Mesenchymal stem cell (in vitro differentiated cells and primary cell): ENCODE data around the gene NFIB.

Experiments used
- DNase-seq: peaks from one replicate; pipeline ENCODE4 v3.0.0-alpha.2; 2013
- H2AFZ ChIP-seq: one replicate; pipeline ENCODE4 v1.6.1; 2013; ENCODE audit warnings: low read depth, mild to moderate bottlenecking, control low read depth, inconsistent platforms, low read length, moderate library complexity
- H2AK5ac ChIP-seq: 2 replicates; pipeline ENCODE4 v1.6.1; 2013; ENCODE audit warnings: low read length, moderate library complexity, mild to moderate bottlenecking, inconsistent platforms; ENCODE audit not compliant: severe bottlenecking
- H2BK120ac ChIP-seq: one replicate; pipeline ENCODE4 v1.6.1; 2013; ENCODE audit warnings: low read depth, mild to moderate bottlenecking, inconsistent platforms, low read length, moderate library complexity
- H2BK12ac ChIP-seq, 2 experiments: one replicate each; pipeline ENCODE4 v1.6.1; 2013; ENCODE audit warnings: inconsistent platforms in 2 of 2, low read length in 2 of 2, mild to moderate bottlenecking in 2 of 2, moderate library complexity in 2 of 2, control low read depth in 1 of 2
- H2BK15ac ChIP-seq: one replicate; pipeline ENCODE4 v1.6.1; 2013; ENCODE audit warnings: mild to moderate bottlenecking, low read depth, inconsistent platforms; ENCODE audit not compliant: poor library complexity, severe bottlenecking
- H2BK5ac ChIP-seq: 2 replicates; pipeline ENCODE4 v1.6.1; 2013; ENCODE audit warnings: low read depth, mild to moderate bottlenecking, low read length, control low read depth, inconsistent platforms; ENCODE audit not compliant: poor library complexity, severe bottlenecking
- H3K14ac ChIP-seq, 2 experiments: one replicate each; pipeline ENCODE4 v1.6.1; 2013; ENCODE audit warnings: inconsistent platforms in 2 of 2, low read length in 2 of 2, control low read depth in 1 of 2, mild to moderate bottlenecking in 1 of 2, moderate library complexity in 1 of 2
- H3K18ac ChIP-seq, 2 experiments: one replicate each; pipeline ENCODE4 v1.6.1; 2013; ENCODE audit warnings: inconsistent platforms in 2 of 2, low read length in 2 of 2, control low read depth in 1 of 2, low read depth in 1 of 2, mild to moderate bottlenecking in 1 of 2
- H3K23ac ChIP-seq, 2 experiments: one replicate each; pipeline ENCODE4 v1.6.1; 2013; ENCODE audit warnings: inconsistent platforms in 2 of 2, low read length in 2 of 2, mild to moderate bottlenecking in 2 of 2, moderate library complexity in 2 of 2, control low read depth in 1 of 2
- H3K27ac ChIP-seq: 2 replicates; pipeline ENCODE4 v1.5.1; 2013; ENCODE audit warnings: mild to moderate bottlenecking, moderate library complexity, low read length, control low read depth, inconsistent platforms; ENCODE audit not compliant: poor library complexity, severe bottlenecking
- H3K27me3 ChIP-seq, 2 experiments: 2 replicates each; pipeline versions ENCODE4 v1.6.1 to v1.7.0; 2013; ENCODE audit warnings: low read length in 2 of 2, mild to moderate bottlenecking in 2 of 2, moderate library complexity in 2 of 2, control low read depth in 1 of 2, inconsistent platforms in 1 of 2; ENCODE audit not compliant: control insufficient read depth in 1 of 2, insufficient read depth in 1 of 2
- H3K36me3 ChIP-seq, 2 experiments: 2 replicates each; pipeline versions ENCODE4 v1.6.1 to v1.7.0; 2013; ENCODE audit warnings: low read length in 2 of 2, control low read depth in 1 of 2, inconsistent platforms in 1 of 2, low read depth in 1 of 2, mild to moderate bottlenecking in 1 of 2; ENCODE audit not compliant: insufficient read depth in 2 of 2, control insufficient read depth in 1 of 2
- H3K4ac ChIP-seq, 2 experiments: one replicate each; pipeline ENCODE4 v1.6.1; 2013; ENCODE audit warnings: inconsistent platforms in 2 of 2, low read length in 2 of 2, mild to moderate bottlenecking in 2 of 2, moderate library complexity in 2 of 2, control low read depth in 1 of 2, low read depth in 1 of 2
- H3K4me1 ChIP-seq: 2 replicates; pipeline ENCODE4 v1.6.1; 2013; ENCODE audit warnings: low read depth, low read length, control low read depth; ENCODE audit not compliant: control insufficient read depth, insufficient read depth
- H3K4me2 ChIP-seq: 2 replicates; pipeline ENCODE4 v1.6.1; 2013; ENCODE audit warnings: low read length, mild to moderate bottlenecking, inconsistent platforms; ENCODE audit not compliant: poor library complexity, severe bottlenecking
- H3K4me3 ChIP-seq, 2 experiments: 2 replicates each; pipeline versions ENCODE4 v1.5.1 to v1.7.0; 2013; ENCODE audit warnings: low read length in 2 of 2, mild to moderate bottlenecking in 2 of 2, control low read depth in 1 of 2, low read depth in 1 of 2; ENCODE audit not compliant: insufficient read depth in 1 of 2
- H3K79me1 ChIP-seq: replicated peaks from 2 replicates; pipeline ENCODE4 v1.6.1; 2013; ENCODE audit warnings: mild to moderate bottlenecking, control low read depth, low read length, inconsistent platforms; ENCODE audit not compliant: poor library complexity, severe bottlenecking
- H3K9ac ChIP-seq: 2 replicates; pipeline ENCODE4 v1.7.0; 2013; ENCODE audit warnings: mild to moderate bottlenecking, low read length, moderate library complexity
- H3K9me3 ChIP-seq: 2 replicates; pipeline ENCODE4 v1.7.0; 2013; ENCODE audit warnings: mild to moderate bottlenecking, low read length; ENCODE audit not compliant: control insufficient read depth
- H4K8ac ChIP-seq: one replicate; pipeline ENCODE4 v1.6.1; 2013; ENCODE audit warnings: inconsistent platforms, mild to moderate bottlenecking, low read length, moderate library complexity
- H4K91ac ChIP-seq: one replicate; pipeline ENCODE4 v1.6.1; 2013; ENCODE audit warnings: mild to moderate bottlenecking, low read length, inconsistent platforms
- WGBS: methylation state at CpG from one replicate; pipeline ENCODE4 v1.1.7; 2013; ENCODE audit warnings: mixed read lengths; 5-methylcytosine and 5-hydroxymethylcytosine counted together

Gene NFIB

GRCh38 chr9:14185016-14185415 lies 128.9 kb downstream of the NFIB start:
- Histone ChIP-seq H2BK5ac (no peak overlapping the region), H3K4me1 (no peaks in the 10 kb centered on the region), H3K4me2 (no peak overlapping the region), H3K9me3 (no peaks in the 10 kb centered on the region), H2BK15ac (no peak overlapping the region), H3K36me3 (no peaks in the 10 kb centered on the region), H4K91ac (no peak overlapping the region), H2BK120ac (no peak overlapping the region), H3K14ac (no peak overlapping the region), H3K79me1 (peaks cover 7% of the 10 kb centered on the region), H2BK12ac (no peak overlapping the region), H3K27me3 (no peaks in the 10 kb centered on the region), H3K27ac (no peak overlapping the region), H2AFZ (no peak overlapping the region), H3K23ac (no peak overlapping the region), H3K4ac (no peak overlapping the region), H2AK5ac (no peak overlapping the region), H3K4me3 (no peak overlapping the region), H3K9ac (no peak overlapping the region), H4K8ac (no peak overlapping the region), H3K18ac (no peak overlapping the region)
- WGBS, result 96% methylated on average over 2 of the region's 2 CpGs
- DNase-seq, result no peak

GRCh38 chr9:14183001-14183400 lies 130.9 kb downstream of the NFIB start:
- H2BK12ac ChIP-seq, result no peak overlapping the region

GRCh38 chr9:14180960-14181537 lies 132.9 kb downstream of the NFIB start:
- Histone ChIP-seq H3K4me1 (no peaks in the 10 kb centered on the region), H2BK15ac (no peak overlapping the region), H3K23ac (no peak overlapping the region), H3K9ac (peak overlapping the region; percentile 75), H2BK120ac (no peak overlapping the region), H3K4me3 (peak overlapping the region in 1 of 2 experiments; percentile 66), H3K27ac (no peak overlapping the region), H2BK12ac (no peak overlapping the region), H3K9me3 (no peaks in the 10 kb centered on the region), H3K14ac (no peak overlapping the region), H4K8ac (no peak overlapping the region), H2AFZ (no peak overlapping the region), H3K18ac (no peak overlapping the region), H3K27me3 (no peaks in the 10 kb centered on the region), H3K79me1 (peaks cover 6% of the 10 kb centered on the region), H3K4ac (no peak overlapping the region), H4K91ac (no peak overlapping the region), H2BK5ac (no peak overlapping the region), H3K36me3 (no peaks in the 10 kb centered on the region), H3K4me2 (no peak overlapping the region), H2AK5ac (no peak overlapping the region)
- DNase-seq, result no peak
- WGBS, result 100% methylated on average over 2 of the region's 3 CpGs

More at GRCh38 chr9:14183001-14183400, 130.9 kb downstream of the NFIB start:
- Histone ChIP-seq H3K79me1 (peaks cover 7% of the 10 kb centered on the region), H3K14ac (no peak overlapping the region), H2BK5ac (no peak overlapping the region), H3K36me3 (no peaks in the 10 kb centered on the region), H3K23ac (no peak overlapping the region), H2BK120ac (no peak overlapping the region), H3K9me3 (no peaks in the 10 kb centered on the region), H3K4me3 (no peak overlapping the region), H2AFZ (no peak overlapping the region), H3K4me1 (no peaks in the 10 kb centered on the region), H3K4ac (no peak overlapping the region), H4K8ac (no peak overlapping the region), H3K27me3 (no peaks in the 10 kb centered on the region), H2AK5ac (no peak overlapping the region), H3K27ac (no peak overlapping the region), H3K9ac (no peak overlapping the region), H4K91ac (no peak overlapping the region), H2BK15ac (no peak overlapping the region), H3K4me2 (no peak overlapping the region), H3K18ac (no peak overlapping the region)
- no peak for DNase-seq
- WGBS, result 100% methylated on average over 1 of the region's 1 CpG

- H3K4me3 ChIP-seq, result peak overlapping the region in 1 of 2 experiments; percentile 66
- H3K27ac ChIP-seq, result no peak overlapping the region
- peak overlapping the region; percentile 23 for H2AFZ ChIP-seq
- no peak overlapping the region for H2BK5ac ChIP-seq
- no peak overlapping the region for H4K8ac ChIP-seq
- no peak overlapping the region for H2BK120ac ChIP-seq
- WGBS, result 87% methylated on average over 9 of the region's 11 CpGs
- H3K18ac ChIP-seq, result no peak overlapping the region
- H3K9me3 ChIP-seq, result no peaks in the 10 kb centered on the region
- H2BK12ac ChIP-seq, result no peak overlapping the region
- H4K91ac ChIP-seq, result no peak overlapping the region
- H2BK15ac ChIP-seq, result no peak overlapping the region
- H3K27me3 ChIP-seq, result no peaks in the 10 kb centered on the region
- no peak overlapping the region for H2AK5ac ChIP-seq
- peaks cover 5% of the 10 kb centered on the region for H3K79me1 ChIP-seq
- H3K4me2 ChIP-seq, result no peak overlapping the region
- H3K23ac ChIP-seq, result no peak overlapping the region
- H3K4me1 ChIP-seq, result no peaks in the 10 kb centered on the region
- H3K36me3 ChIP-seq, result no peaks in the 10 kb centered on the region
- DNase-seq, result no peak
- no peak overlapping the region for H3K4ac ChIP-seq
- H3K9ac ChIP-seq, result peak overlapping the region; percentile 75
- no peak overlapping the region for H3K14ac ChIP-seq
Measured at GRCh38 chr9:14180093-14180959, 133.6 kb downstream of the NFIB start.
